Melanocyte of skin (primary cell): ENCODE data around the gene SSX1. TPM values are rescaled to one million over a fixed set of nuclear protein-coding genes. Genes with fewer than 3 reads are reported as not detected.

Experiments
- small RNA-seq, 2 donors: library from RNA; depleted of rRNA; stranded (forward); fragments of <200 nt; gene quantifications; one replicate each; pipeline ENCODE3, GENCODE V24; 2012
- total RNA-seq, 2 donors: library from RNA; depleted of rRNA; stranded (reverse); fragments of >200 nt; gene quantifications; 2 replicates each; pipeline ENCODE4 v1.2.3, GENCODE V29; 2012

The SSX1 gene
- under 1 TPM; under 0.01 to 0.34 TPM for total RNA-seq

GRCh38 chrX:48255062-48255796 lies at the start of gene SSX1:
SSX1 (plus strand) TSS chrX:48255392; CDS start chrX:48257242, 1,850 bp downstream.

Small RNAs within 50 kb of the gene (small RNA-seq; reads per million reads assigned to genes)
- 0 reads per million in 2 donors for gene AC245047.3
- gene AC245047.4, result 0 reads per million in 2 donors
- gene RNA5SP503, result 0 reads per million in 2 donors

Other genes with a start within 250 kb of the SSX1 start
- gene SPACA5, start 248.4 kb upstream of the SSX1 start, total RNA-seq, result not detected
- gene ZNF630, start 183.8 kb upstream of the SSX1 start, total RNA-seq, result under 1 TPM; under 0.01 to 0.33 TPM
- gene SPACA5B, start 124.8 kb upstream of the SSX1 start, total RNA-seq, result not detected
- not detected for gene SSX5, start 58.6 kb upstream of the SSX1 start, total RNA-seq
- not detected for gene SSX3, start 101.3 kb downstream of the SSX1 start, total RNA-seq
- gene SSX4, start 128.1 kb downstream of the SSX1 start, total RNA-seq, result under 1 TPM in 1 of 2 donors, not detected in 1; under 0.01 TPM
- gene SSX4B, start 156.6 kb downstream of the SSX1 start, total RNA-seq, result under 1 TPM in 1 of 2 donors, not detected in 1; under 0.01 TPM
- under 1 TPM; 0.34 to 0.67 TPM for gene SLC38A5, start 214.9 kb downstream of the SSX1 start, total RNA-seq
- gene FTSJ1, start 220.8 kb downstream of the SSX1 start, total RNA-seq, result 10 to 100 TPM; 39.2 to 49.6 TPM